Heart left ventricle (tissue), 16 donors: Measurements from ENCODE around the gene RBMY1B. TPM values are rescaled to one million over a fixed set of nuclear protein-coding genes. Genes with fewer than 3 reads are reported as not detected.
"Not testable (repeated sequence)": the region's sequence is repeated elsewhere in the genome, so short reads cannot be mapped to it uniquely, and the experiment has no call there.

Experiments
- ATAC-seq, 4 donors: fragments of 200-7000 bp; cut with Tn5 transposase; one replicate each; pipeline ENCODE4 v1.9.1; 2020 to 2022; ENCODE audit warnings: moderate library complexity in 4 of 4, mild to moderate bottlenecking in 3 of 4, moderate number of reproducible peaks in 1 of 4
- DNase-seq, 5 donors: peaks; one replicate each; pipeline ENCODE4 v3.0.0-alpha.2; 2020
- H3K27ac ChIP-seq, 12 donors: fragments of 200-600 bp; sonication (generic) in 4 of 12; one replicate each; pipeline versions ENCODE4 v1.5.0 to v1.8.0; 2016 to 2022; ENCODE audit warnings: mild to moderate bottlenecking in 2 of 12
- H3K27me3 ChIP-seq, 9 donors: fragments of 200-600 bp; sonication (generic) in 2 of 9; one replicate each; pipeline versions ENCODE4 v1.5.1 to v1.8.0; 2016 to 2022; ENCODE audit warnings: mild to moderate bottlenecking in 3 of 9
- H3K36me3 ChIP-seq, 9 donors: fragments of 200-600 bp; sonication (generic) in 2 of 9; one replicate each; pipeline versions ENCODE4 v1.5.0 to v1.8.0; 2018 to 2022; ENCODE audit warnings: mild to moderate bottlenecking in 2 of 9
- H3K4me1 ChIP-seq, 12 donors: fragments of 200-600 bp; sonication (generic) in 4 of 12; one replicate each; pipeline versions ENCODE4 v1.5.0 to v1.8.0; 2016 to 2022; ENCODE audit warnings: mild to moderate bottlenecking in 3 of 12
- H3K4me3 ChIP-seq, 12 donors: fragments of 200-600 bp; sonication (generic) in 4 of 12; one replicate each; pipeline versions ENCODE4 v1.5.0 to v1.8.0; 2017 to 2022; ENCODE audit warnings: mild to moderate bottlenecking in 9 of 12, moderate library complexity in 4 of 12
- H3K9me3 ChIP-seq, 12 donors: fragments of 200-600 bp; sonication (generic) in 4 of 12; one replicate each; pipeline versions ENCODE4 v1.5.0 to v1.8.0; 2016 to 2022; ENCODE audit warnings: mild to moderate bottlenecking in 1 of 12
- CTCF ChIP-seq, 12 donors: fragments of 200-600 bp; sonication (generic) in 4 of 12; IDR thresholded peaks; one replicate each; pipeline versions ENCODE4 v1.5.0 to v1.8.0; 2018 to 2022; ENCODE audit warnings: antibody characterized with exemption in 12 of 12, mild to moderate bottlenecking in 5 of 12
- POLR2A ChIP-seq, 2 donors: fragments of 450-650 bp; IDR thresholded peaks; one replicate each; pipeline ENCODE4 v1.6.1; 2017; ENCODE audit warnings: antibody characterized with exemption in 2 of 2, mild to moderate bottlenecking in 2 of 2, moderate library complexity in 2 of 2
- WGBS, 4 donors: extraction: QIAGEN DNeasy Blood & Tissue Kit in 2 of 4; methylation state at CpG; one replicate each; pipeline versions ENCODE4 v1.1.5 to v1.1.7; 2013 to 2018; 5-methylcytosine and 5-hydroxymethylcytosine counted together
- intact Hi-C, 10 donors: fragments of 100-400 bp; cut with DNase I; formaldehyde crosslinking; loops; one replicate each; pipeline versions ENCODE4 v1.11.1 to v1.14.2; 2022
- long read RNA-seq, 3 donors: library from polyadenylated mRNA; unstranded; transcript quantifications; one replicate each; pipeline ENCODE4 v2.0.0, GENCODE V29; 2020 to 2021
- polyA plus RNA-seq, 2 donors: library from polyadenylated mRNA; stranded (reverse); fragments of 200-250 nt; gene quantifications; one replicate each; pipeline ENCODE4 v1.2.3, GENCODE V29; 2013
- total RNA-seq, 9 donors: library from RNA; depleted of rRNA in 2 of 9; stranded (reverse); fragments of >200 nt in 2 of 9; fragmentation: NEBNext Ultra II Directional in 3 of 9; extraction: Animal tissue kit (Norgen Biotek cat#: 25700) in 3 of 9; gene quantifications; one replicate each; pipeline versions ENCODE4 v1.1.0 to v1.2.4, GENCODE V29; 2016 to 2023
- donor health status: ischemic (EF 13 %, LVEDD 7.1; RV severe dilation, severe dysfunction).
- donor health status: healthy with polysubstance abuse.
- donor health status: DM: no; HTN: yes; CAD: no.
- donor health status: DM: no; HTN: no; CAD: no.
- donor health status: ischemic (EF 25% LVEDD 6.9; RV normal size, moderate dysfunction).
- donor health status: ischemic (EF 25% LVEDD 5.7; RV mildly dilated, moderate dysfunction).
- donor health status: healthy.
- donor health status: DM: yes; HTN: yes; CAD: no.
- donor health status: ischemic (EF 35%, LVEDD 5.7; RV mildly dilated, moderate dysfunction).
- donor health status: nonischemic (EF 11% LVEDD 7.7; RV severe dilation, severe dysfunction).
- donor health status: DM: yes; HTN: yes; CAD: no.
- donor health status: PGD.
- donor health status: ischemic (EF 29% LVEDD 5.4; RV normal size, mild dysfunction).
- donor health status: nonischemic (EF 23%, LVEDD 6.1; RV moderate dilation, normal function).

RBMY1B gene
- total RNA-seq (not detected), polyA plus RNA-seq (not detected)
- long read RNA-seq, donor 1 = 0 reads
- long read RNA-seq, donor 2 = 0 reads
- long read RNA-seq, donor 3 = 0 reads

GRCh38 chrY:21511038-21511437 is at the start of gene RBMY1B:
Gene RBMY1B, plus strand, starts transcription at chrY:21511338. Its CDS starts 2,013 bp downstream, at chrY:21513351.
- H3K9me3 ChIP-seq, intact Hi-C loops, H3K27me3 ChIP-seq, DNase-seq, H3K4me1 ChIP-seq, H3K36me3 ChIP-seq, H3K27ac ChIP-seq, H3K4me3 ChIP-seq, ATAC-seq: not testable (repeated sequence)
- WGBS, 4 donors = no CpG with 5 or more reads among the region's 28 CpGs

DNA sequence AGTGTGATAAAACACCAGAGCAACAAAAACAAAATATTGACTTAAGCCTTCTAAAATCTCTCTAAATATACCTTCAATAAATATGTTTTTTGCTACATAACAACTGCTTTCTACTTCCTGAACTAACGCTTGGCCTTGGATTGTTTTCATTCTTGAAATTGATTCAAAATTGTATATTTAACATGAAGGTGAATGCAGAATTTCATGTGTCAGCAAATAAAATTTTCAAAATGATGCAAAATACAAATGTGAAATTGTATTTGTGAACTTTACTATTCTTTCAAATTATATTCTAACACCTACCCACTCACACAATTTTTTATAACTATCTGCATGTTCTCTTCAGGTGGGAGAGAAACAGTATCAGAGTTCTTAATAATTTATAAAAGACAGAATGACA is 48.2 kb upstream of the RBMY1B start:
- H3K27me3 ChIP-seq, intact Hi-C loops, H3K36me3 ChIP-seq, H3K27ac ChIP-seq, H3K4me3 ChIP-seq, H3K9me3 ChIP-seq, ATAC-seq, DNase-seq, H3K4me1 ChIP-seq: not testable (repeated sequence)
- WGBS, 4 donors = 77 to 85% methylated on average over 1 of the region's 1 CpG; no CpG with 5 or more reads in 2 of the 4 donors

DNA sequence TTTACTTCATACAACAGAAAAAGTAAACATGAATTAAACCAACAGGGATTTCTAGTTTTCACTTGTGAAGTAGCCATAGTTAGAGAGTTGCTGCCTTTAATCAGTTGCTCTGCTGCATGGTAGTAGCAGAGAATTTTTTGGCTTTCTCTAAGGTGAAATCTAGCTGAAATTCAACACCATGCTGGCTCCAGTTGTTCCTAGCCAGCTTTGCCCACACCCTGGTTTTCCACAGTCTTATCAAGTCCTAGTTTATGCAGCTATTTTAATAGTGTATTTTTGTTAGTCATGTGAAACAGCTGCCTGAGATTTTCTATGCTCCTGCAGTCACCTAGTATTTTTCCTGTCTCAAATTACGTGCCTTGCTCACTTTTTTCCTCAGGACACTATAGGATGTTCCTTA is 28.2 kb upstream of the RBMY1B start:
- 16 to 26% methylated on average over 1 of the region's 1 CpG; no CpG with 5 or more reads in 2 of the 4 donors for WGBS, 4 donors

GRCh38 chrY:21534579-21534978 is 23.4 kb downstream of the RBMY1B start, which contains the start of gene RBMY1A1:
Gene RBMY1A1, plus strand, starts transcription at chrY:21534879. Its CDS starts 2,013 bp downstream, at chrY:21536892.
- intact Hi-C loops, H3K9me3 ChIP-seq, ATAC-seq, H3K36me3 ChIP-seq, H3K4me3 ChIP-seq, DNase-seq, H3K4me1 ChIP-seq, H3K27me3 ChIP-seq, H3K27ac ChIP-seq: not testable (repeated sequence)
- no CpG with 5 or more reads among the region's 28 CpGs for WGBS, 4 donors

More for the DNA sequence above, 28.2 kb upstream of the RBMY1B start:
- Histone ChIP-seq H3K27ac (peak overlapping the region in 1 of 12 donors; percentile 14), H3K4me1 (no peaks in the 10 kb centered on the region), H3K4me3 (no peak overlapping the region), H3K27me3 (no peaks in the 10 kb centered on the region), H3K9me3 (no peaks in the 10 kb centered on the region), H3K36me3 (no peaks in the 10 kb centered on the region)
- ATAC-seq (no peak), DNase-seq (no peak)
- intact Hi-C loops = no loop called here
- TF ChIP-seq POLR2A (IDR thresholded peaks at IDR 0.05) (no peak), CTCF (IDR thresholded peaks at IDR 0.05) (no peak)

GRCh38 chrY:21559316-21559984 is 48.3 kb downstream of the RBMY1B start:
- WGBS, 4 donors = no CpG with 5 or more reads among the region's 5 CpGs

More at GRCh38 chrY:21559316-21559984, 48.3 kb downstream of the RBMY1B start:
- ATAC-seq, intact Hi-C loops, DNase-seq, H3K4me3 ChIP-seq, H3K36me3 ChIP-seq, H3K4me1 ChIP-seq, H3K27me3 ChIP-seq, H3K9me3 ChIP-seq, H3K27ac ChIP-seq: not testable (repeated sequence)

Other genes with a start within 250 kb of the RBMY1B start
- gene RBMY1A1, start 23.5 kb downstream of the RBMY1B start, total RNA-seq = not detected
- gene RBMY1A1, start 23.5 kb downstream of the RBMY1B start, polyA plus RNA-seq = not detected